GM19238 (cell line): ENCODE data around the gene ACVR2A.

Experiments
- DNase-seq: peaks from one replicate; pipeline ENCODE4 v3.0.0; 2011; ENCODE audit warnings: low spot score; ENCODE audit not compliant: insufficient read length

Gene ACVR2A

DNA sequence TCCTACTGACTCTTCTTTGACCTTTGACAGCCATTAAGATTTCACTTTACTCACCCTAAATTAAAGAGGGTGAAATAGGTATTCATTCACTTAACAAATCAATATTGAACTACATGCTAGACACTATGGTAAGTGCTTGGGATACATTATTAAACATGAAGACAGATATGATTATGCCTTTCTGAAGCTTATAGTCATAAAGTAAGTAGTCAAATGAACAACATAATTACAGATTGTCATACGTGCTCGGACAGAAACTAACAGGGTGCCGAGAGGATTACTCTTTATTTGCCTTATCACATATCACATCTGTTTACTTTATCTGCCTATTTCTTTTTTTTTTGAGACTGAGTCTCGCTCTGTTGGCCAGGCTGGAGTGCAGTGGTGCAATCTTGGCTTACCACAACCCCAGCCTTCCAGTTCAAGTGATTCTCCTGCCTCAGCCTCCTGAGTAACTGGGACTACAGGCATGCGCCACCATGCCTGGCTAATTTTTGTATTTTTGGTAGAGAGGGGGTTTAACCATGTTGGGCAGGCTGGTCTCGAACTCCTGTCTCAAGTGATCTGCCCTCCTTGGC lies 9.8 kb downstream of the ACVR2A start:
- DNase-seq = no peak

DNA sequence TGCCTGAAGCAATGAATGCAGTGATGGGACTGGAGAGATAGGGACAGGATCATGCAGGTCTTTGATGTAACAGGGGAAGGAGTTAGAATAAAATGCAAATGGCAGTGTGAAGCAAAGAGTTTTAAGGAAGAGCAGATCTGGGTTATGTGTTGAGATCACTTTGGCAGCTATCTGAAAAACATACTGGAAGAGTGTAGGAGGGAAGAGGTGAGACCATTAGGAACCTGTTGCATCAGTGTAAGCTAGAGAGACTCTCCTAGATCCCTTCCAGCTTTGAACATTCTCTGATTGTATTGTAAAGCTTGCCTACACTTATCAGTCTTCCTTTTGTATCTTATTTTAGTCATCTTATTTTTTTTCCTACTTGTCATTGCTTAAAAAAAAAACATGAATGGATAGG lies 10.5 kb downstream of the ACVR2A start:
- DNase-seq = no peak

DNA sequence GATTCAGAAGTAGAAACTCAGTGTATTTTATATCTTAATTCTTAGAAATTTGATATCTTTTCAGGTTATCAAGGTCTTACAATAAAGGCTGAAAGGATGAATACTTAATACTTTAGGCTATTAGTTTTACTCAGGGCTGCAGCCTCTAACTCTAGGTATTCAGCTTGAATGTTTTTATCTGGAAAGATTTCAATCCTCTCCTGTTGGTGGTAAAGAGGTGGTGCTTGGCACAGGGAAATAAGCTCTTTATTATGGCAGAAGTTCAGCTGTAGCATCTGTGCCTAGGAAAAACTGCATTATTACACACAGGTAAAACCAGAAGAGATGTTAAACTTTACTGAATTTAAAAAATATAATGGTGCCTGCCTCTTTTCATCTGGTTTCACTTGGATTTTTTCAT lies 11.1 kb downstream of the ACVR2A start:
- DNase-seq = no peak

DNA sequence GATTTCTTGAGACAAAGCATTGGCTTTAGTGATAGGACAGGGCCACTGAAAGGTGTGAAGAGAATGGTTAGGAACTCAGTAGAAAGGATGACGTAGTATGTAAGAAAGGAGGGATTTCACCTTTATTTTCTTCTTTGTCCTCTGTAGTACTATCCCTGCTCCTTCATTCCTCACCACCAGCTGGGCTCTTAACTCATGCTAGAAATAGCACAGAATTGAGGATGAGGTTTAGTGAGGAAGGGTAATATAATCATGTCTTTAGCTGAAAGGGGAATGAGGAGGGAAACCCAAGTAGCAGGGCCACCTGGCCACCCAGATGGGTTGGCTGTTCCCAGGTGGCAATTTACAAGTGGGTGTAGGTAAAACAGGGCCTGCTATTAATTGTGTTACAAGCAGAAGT lies 15.2 kb downstream of the ACVR2A start:
- DNase-seq = no peak

DNA sequence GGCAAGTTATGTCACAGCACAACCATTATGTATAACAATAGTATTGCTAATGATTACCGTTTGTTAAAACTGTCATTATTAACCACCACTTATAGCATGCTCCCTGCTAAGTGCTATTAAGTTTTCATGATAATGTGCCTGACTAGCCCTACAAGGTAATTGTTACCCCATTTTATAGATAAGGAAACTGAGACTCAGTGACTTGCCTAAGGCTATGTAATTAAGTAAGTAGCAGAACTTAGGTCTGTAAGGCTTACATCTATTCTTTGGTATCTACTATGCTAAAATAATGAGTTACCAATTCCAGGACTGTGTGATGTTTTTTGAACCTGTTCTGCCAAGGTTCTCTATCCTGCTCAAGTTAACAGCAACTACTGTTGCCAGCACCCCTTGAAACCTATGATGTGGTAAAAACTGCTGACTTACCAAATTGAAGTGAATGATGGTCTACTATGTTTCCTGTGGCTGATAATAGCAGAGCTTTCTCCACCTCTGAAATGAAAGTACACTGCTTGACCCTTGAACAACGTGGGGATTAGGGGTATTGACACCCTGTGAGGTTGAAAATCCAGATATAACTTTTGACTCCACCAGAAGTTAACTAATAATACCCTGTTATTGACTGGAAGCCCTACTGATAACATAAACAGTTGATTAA lies 18.2 kb downstream of the ACVR2A start:
- DNase-seq = no peak

DNA sequence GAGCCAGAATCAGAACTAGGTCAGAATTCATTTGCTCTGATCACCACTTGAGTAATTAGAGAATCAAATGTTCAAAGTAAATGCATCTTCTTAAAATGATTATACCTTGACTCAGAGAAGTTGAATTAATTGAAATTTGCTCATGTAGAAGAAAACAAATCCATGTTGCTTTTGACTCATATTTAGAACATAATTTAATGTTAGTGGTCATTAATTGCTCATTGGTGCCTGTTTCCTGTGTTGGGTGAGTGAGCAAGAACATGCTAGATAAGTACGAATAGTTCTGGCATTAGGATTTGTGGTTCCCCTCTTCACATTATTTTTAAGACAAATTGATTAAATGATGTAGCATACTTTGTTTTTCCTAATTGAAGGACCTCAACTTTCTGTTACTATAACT lies 19.0 kb downstream of the ACVR2A start:
- DNase-seq = no peak

DNA sequence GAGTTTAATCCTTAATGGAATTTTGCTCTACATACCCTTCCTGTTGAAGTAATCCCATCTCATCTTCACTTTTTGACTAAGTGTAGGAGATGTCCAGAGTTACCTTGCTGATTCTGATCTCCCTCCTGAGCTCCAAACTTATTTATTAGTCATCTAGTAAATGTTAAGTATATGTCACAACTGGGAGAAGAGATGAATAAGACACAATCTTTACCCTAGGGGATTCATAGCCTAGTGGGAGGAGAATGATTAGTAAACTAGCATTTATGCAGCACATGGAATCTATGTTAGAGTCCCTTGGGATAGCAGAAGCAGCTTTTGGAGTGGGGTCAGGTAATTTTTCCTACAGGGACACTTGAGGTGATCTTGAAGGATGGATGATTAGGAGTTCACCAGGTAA lies 20.7 kb downstream of the ACVR2A start:
- DNase-seq = no peak

DNA sequence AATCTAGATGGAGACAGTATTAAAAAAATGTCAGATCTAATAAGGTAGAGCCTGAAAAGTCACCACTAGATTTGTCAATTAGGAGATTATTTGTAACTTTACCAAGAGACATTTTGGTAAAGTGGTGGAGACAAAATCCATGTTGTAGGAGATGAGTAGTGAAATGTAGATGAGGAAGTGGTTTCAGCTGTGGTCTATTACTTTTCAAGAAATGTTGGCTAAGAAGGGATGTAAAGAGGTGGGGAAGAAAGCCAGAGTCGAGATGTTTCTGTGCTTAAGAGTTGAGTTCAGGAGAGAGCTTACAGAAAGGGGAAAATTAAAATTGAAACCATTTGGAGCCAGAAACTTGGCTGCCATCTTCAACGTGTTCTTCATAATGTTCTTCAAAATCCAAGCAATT lies 22.2 kb downstream of the ACVR2A start:
- no peak for DNase-seq

DNA sequence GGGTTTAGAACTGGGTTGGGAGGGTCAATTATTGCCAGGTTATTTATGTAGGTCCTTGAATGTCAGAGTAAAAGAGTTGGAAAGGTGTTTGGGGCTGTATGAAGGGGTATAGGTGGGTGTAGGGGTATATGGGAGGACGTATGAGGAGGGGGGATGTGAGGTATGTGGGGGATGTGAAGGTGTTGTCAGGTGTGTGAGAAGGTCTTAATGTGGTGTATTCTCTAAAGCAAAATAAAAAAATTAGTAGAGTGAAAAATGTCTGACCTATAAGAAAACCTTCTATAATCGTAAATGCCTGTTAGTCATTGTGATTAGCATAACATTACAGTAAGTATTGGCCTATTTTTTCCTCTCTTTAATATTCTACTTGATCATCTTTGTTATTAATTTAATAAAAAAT lies 25.1 kb downstream of the ACVR2A start:
- DNase-seq = no peak

DNA sequence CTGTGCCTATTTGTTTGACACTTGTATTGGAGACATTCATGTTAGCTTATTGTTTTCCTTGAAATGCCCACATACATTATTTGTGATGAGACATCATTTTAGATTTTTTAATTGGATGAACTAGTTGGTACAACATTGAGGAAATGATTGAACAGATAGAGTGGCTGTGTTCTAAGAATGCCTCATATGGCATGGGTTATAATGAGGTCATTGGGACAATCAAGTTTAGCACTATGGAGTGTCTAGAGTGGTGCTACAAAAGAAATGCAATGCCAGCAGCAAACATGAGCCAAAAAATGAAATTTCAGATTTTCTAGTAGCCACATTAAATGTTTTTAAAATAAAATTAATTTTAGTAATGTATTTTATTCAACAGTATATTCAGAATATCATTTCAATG lies 28.1 kb downstream of the ACVR2A start:
- DNase-seq = no peak

DNA sequence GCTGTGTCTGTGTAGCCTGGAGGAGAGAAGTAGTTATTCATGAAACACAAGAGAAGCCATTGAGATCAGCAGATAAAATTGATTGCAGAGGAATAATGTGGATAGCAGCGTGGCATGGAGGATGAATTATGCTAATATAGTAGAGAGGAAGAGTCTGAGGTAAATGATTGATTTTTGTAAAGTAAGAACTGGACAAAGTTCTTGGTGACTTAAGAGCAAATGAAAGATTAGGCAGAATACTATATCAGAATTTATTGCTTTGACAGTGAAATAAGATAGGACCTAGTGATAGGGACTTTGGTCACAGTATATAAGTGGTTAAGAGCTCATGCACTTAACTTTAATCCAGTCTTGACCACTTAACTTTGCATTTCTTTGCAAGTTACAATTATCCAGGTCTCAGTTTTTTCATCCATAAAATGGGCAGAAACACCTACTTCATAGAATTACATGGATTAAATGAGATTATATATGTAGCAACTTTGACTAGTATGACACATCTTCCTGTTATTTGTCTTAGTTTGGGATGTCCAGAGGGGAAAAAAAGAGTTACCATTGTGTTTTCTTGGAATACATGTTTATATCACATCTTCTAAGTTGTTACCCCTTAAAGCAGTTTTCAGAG lies 29.1 kb downstream of the ACVR2A start:
- no peak for DNase-seq

DNA sequence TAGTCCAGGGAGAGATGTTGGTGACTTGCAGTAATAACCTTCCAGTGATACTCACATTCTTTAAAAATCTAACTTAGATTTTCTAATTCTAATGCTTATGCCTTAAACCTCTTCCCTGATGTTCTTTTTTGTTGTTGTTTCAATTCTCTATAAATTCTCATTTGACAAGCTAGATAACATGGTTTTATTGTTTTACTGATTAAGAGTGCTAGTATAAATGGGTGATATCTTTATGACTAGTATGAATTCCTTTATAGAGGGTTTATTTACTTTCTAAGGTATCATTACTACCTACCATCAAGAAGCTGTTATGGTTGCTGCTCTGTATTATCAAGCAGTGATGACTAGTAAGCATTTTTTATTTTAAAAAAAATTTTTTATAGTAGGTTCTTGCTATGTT lies 35.0 kb downstream of the ACVR2A start:
- no peak for DNase-seq

DNA sequence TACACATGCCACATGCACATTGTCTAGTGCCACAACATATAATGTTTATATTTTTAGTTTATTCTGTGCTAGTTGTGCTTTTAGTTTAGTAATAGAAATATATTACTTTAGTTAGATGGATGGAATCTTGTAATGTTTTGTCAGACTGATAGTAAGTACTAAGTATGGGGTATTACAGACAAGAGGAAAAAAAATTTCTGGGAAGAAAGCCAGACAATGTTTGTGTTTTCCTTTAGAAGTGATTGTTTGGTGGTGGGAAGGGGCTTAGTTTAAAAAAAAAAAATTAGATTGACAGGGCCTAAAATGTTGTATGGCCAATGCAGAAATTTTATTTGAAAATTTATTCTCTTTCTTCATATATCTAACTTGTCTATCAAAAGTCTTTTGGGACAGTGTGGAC lies 37.8 kb downstream of the ACVR2A start:
- DNase-seq = no peak

DNA sequence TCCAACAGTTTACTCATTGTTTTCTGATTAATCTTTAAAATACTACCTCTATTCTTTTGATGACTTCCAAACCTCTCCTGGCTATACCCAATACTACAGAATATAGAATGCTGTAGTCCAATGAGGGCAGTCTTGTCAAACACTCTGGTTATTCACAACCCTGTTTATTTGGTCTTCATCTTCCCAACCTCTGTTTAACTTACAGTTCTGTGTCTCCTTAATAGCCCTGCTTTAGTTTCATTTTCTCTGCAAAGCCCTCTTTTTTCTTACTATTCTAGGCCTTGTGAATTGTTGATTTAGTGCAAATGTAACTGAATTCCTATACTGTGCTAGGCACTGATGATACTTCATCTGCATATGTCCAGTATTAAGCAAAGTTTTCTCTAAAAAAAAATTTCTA lies 40.0 kb downstream of the ACVR2A start:
- DNase-seq = no peak

DNA sequence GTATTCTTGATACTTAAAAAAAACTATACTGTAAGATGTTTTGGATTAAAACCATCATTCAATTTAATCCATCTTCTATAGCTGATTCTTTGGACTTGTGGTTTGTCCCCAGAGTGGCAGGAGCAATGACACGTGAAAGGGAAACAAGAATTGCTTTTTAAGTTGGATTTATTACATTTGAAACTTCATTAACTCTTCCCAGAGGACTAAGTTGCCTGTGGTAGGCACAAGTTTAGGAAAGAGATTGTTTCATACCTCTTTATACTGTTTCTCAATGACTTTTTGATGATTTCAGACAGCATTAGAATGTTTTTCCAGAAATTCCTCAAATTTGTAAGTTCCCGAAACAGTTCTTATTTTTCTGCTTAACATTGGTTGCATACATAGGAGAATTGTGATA lies 41.3 kb downstream of the ACVR2A start:
- DNase-seq = no peak

DNA sequence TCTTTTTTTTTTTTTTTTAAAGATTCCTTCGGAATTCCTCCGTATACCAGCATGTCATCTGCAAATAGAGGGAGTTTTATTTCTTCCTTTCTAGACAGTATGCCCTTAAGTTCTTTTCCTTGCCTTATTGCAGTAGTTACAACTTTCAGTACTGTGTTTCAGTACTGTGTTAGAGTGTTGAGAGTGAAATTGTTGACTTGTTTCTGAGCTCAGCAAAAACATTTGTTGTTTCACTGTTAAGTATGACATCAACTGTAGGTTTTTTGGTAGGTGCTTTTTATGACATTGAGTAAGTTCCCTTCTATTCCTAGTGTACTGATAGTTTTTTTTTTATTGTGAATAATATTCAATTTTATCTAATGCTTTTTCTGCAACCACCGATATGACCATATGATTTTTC lies 43.9 kb downstream of the ACVR2A start:
- no peak for DNase-seq

DNA sequence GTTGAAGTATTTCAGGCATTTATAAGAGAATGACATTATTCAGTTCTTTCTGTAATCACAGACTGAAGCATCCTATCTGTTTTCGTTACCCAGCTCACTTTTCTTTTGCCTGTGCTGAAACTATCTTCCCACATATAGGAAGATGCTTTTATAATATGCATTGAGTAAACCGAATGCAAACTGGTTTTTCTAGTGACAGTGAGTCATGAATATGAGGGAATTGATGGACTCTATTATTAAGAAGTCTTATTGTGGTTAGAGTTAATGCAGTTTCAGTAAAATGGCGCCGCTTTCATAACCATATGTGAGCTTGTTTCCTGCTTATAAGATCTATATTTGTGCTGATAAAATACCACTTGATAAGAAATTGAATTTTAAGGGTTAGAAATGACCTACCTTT lies 59.2 kb downstream of the ACVR2A start:
- no peak for DNase-seq

DNA sequence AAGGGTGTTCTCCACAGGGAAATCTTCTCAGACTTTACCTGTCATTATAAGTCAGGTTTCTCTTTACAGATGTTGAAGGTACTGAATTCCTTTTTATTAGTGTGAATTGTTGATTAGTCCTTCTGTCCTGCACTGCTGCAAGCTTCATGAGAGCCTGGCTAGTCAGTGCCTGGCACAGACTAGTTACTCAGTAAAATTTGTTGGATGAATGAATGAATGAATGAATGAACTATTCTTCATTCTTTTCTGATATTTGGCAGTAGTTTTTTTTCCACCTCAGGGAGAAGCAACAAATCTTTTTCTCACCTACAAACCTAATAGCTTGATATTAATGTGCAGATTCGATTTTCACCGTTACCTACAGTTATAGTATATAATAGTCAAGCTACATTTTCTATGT lies 64.3 kb downstream of the ACVR2A start:
- DNase-seq = no peak

DNA sequence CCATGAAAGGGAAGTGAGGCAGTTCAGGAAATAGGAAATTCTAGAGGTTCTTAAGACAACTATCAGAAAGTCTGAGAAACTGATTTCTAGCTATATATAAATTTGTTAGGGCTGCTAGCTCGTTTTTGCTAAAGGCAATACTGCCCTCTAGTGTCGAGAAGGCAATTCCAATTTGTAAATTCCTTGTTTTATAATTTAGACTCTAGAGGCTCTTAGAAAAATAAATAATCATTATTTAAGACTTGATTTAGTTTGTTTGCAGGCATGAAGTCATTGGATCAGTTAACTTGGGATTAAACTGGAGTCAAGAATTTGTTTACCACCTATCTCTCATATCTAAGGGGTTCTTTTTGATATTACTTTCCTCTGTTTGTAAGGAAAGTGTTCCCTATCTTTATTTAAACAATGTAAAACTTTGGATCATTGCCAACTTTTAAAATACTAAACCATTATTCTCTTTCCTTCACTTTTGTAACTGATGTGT lies 66.2 kb downstream of the ACVR2A start:
- DNase-seq = no peak

DNA sequence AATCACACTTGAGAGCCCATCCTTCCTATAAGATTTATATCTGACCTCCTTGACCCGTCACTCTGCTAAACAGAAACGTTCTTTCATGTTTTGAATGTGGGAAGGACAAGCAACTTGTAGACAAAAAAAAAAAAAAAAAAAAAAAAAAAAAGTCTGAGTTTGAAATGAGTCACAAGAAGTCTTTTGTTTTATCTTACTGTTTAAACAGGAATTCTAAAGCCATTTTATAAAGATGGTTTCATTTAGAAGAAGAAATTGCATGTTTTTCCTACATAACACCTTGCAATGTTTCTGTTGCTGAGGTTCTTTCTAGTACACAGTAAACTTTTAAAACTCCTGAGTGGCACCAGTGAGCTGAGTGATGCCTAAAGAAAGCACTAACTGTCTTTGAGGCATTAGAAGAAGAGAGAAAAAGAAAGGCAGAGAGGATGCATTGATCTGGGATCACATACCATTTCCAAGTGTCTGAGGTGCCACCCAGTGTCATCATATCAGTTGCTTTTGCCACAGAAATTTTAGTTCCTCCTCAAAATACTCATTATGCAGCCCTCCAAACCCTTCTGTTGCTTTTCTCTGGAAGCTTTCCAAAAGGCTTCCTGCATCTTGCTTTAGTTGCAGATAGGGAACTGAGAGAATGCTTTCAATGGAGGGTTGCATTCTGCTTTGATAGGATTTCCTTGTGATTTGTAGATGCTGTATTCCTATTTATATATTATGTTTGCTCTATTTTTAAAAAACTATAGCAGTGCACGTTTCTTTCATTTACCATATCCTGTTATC lies 69.1 kb downstream of the ACVR2A start:
- DNase-seq = no peak

DNA sequence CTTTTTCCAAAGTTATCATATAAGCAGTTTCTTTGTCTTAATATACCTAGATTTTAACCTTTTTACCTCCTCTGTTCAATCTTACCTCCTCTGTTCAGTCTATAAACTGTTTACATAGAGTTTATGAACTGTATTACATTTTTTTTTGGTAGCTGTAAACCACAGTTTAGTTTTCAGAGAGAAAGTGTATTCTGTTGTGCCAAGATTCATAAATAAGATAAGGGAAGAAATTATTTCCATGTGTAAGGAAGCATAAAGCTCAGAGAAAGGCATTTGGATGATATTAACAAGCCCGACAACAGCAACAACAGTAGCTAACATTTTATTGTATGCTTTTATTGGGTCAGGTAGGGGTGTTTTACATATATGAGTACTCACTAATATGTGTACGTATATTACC lies 71.2 kb downstream of the ACVR2A start:
- DNase-seq = no peak

DNA sequence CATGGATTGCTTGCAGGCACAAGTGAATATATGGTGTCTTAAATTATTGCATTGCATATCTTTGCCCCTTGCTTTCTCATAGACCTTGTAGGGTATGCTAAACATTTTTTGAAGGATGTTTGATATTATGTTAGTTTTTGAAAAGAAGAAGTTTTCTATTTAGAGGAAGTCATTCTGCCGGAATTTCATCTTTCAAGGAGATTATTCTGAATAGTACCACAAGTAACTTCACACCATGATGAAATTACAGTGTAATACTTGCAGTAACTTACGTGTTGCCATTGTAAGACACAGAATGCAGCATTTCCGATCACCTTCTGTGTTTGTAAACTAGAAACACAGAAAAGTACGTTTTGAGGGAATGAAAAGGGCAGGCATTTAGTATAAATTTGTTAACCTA lies 71.9 kb downstream of the ACVR2A start:
- no peak for DNase-seq
